ENCODE results near the gene MBD4. TPM values are rescaled to one million over a fixed set of nuclear protein-coding genes. Genes with fewer than 3 reads are reported as not detected.
A peak's percentile ranks its signal among the peaks of the same experiment; 100 is the strongest.
"Not testable (repeated sequence)": the region's sequence is repeated elsewhere in the genome, so short reads cannot be mapped to it uniquely, and the experiment has no call there.

MBD4 gene
- 25.1 TPM for polyA plus RNA-seq (2013, experiment 1 of 2; ENCODE audit: insufficient read length)
- 14.1 TPM for polyA plus RNA-seq (2013, experiment 2 of 2; ENCODE audit: insufficient read length)

DNA sequence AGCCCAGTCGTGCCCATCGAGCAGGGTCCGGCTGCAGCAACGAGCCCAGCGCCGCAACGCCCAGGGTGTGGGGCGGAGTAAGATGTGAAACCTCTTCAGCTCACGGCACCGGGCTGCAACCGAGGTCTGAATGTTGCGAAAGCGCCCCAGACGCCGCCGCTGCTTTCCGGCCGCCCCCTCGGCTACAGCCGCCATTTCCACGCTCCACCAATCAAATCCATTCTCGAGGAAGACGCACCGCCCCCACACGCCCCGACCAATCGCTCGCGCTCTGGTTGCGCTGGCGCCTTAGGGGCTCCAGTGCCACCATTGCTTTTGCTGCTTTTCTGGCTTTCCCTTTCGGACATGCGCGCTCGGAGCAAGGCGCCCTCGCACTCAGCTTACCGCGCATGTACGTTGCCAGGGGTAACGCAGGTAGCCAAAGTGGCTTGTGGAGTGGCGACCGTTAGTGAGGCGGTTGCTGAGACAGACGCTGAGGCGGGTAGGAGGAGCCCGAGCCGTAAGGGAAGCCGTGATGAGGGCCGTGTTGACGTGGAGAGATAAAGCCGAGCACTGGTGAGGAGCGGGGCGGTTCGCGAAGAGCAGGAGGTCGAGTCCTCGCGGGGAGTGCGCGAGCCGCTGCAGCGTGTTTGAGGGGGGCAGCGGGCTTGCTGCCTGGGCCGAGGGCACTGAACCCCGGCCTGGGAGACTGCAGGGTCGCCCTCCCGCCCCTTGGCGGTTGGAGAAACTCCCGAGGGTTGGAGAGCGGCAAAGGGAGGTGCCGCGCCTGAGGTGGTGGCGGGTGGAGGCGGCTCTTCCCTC is at the start of gene MBD4, which contains the start of gene IFT122:
Gene MBD4, minus strand, starts transcription at position 132 of the 801 bp plus-strand sequence. Its CDS starts 115 bp downstream, at position 17.
Gene IFT122, plus strand, starts transcription at position 408 of the 801 bp plus-strand sequence. Its CDS starts 107 bp downstream, at position 515.
- peak; percentile 100 for DNase-seq

GRCh38 chr3:129489258-129489657 is 49.5 kb upstream of the MBD4 start:
- DNase-seq, result not testable (repeated sequence)

- DNase-seq, result not testable (repeated sequence)
Observed at GRCh38 chr3:129487868-129488335, 48.2 kb upstream of the MBD4 start.

DNA sequence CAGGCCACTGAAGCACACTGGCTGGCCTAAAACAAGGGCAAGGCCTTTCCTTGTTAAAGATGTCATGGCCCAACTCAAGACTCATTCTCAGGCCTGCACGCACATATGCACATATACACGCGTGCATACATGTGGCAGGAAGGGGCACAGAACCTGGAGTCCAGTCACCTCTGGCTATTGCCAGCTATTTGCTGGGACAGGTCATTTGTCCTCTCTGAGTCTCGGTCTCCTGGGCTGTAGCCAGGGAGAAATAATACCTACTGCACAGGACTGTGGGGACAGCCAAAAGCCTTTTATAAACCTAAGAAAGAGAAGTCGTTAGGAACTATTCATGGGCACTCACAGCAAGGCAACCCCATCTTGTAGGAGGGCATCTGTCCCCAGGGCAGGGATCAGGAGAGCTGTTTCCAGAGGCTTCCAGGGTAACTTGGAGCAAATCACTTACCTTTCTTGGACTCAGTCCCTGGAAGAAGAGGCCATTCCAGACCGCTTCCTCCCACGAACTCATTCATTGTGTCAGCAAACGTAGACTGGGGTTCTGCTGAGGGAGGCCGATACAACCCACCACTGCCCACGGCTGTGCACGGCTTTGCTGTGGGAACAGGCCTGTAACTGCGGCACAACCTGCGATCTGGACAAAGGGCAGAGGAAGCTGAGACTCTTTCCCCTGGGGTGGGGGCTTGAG is 47.6 kb upstream of the MBD4 start:
- no peak for DNase-seq

- no peak for DNase-seq
Observed at GRCh38 chr3:129486664-129487035, 46.9 kb upstream of the MBD4 start.

GRCh38 chr3:129485721-129486663 is 46.2 kb upstream of the MBD4 start:
- DNase-seq, result peak; percentile 78

DNA sequence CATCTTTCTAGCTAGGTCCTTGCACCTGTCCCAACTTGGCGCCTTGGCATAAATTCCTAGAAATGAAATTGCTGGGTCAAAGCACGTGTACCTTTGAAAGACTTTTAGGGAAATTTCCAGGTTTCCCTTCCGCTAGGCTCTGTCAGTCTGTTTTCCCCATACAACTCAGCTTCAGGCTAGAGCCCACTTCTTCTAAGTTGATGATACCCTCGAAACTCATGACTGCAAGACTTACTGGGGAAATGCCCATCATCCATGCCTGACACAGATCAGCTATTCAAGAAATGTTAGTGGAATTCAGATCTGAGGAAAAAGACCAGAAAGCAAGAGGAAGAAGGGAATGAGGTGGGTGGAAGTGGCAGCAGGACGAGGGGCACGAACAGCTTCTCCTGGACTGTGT is 45.4 kb upstream of the MBD4 start:
- not testable (repeated sequence) for DNase-seq

GRCh38 chr3:129483870-129484269 is 44.1 kb upstream of the MBD4 start:
- no peak for DNase-seq

DNA sequence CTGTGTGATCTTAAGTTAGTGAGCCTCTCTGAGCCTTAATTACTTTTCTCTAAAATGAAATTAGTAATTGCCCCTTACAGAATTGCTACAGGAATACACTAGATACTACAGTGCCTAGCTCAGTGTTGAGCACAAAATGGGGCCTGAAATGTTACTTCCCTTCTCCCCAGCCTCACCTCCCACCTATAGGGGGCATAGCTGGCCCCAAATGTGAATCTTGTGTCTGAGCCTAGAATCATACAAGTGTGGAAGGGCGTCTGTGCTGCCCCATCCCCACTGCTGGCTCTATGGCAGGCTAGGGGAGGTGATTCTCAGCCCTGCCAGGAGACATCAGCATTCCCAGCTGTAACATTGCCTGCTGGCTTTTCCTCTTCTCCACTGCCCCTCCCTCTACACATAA is 43.0 kb upstream of the MBD4 start:
- DNase-seq, result no peak

- no peak for DNase-seq
Observed at GRCh38 chr3:129481766-129482332, 42.1 kb upstream of the MBD4 start.

GRCh38 chr3:129481225-129481765 is 41.5 kb upstream of the MBD4 start:
- not testable (repeated sequence) for DNase-seq

- no peak for DNase-seq
Observed at GRCh38 chr3:129476586-129476985, 36.8 kb upstream of the MBD4 start.

DNA sequence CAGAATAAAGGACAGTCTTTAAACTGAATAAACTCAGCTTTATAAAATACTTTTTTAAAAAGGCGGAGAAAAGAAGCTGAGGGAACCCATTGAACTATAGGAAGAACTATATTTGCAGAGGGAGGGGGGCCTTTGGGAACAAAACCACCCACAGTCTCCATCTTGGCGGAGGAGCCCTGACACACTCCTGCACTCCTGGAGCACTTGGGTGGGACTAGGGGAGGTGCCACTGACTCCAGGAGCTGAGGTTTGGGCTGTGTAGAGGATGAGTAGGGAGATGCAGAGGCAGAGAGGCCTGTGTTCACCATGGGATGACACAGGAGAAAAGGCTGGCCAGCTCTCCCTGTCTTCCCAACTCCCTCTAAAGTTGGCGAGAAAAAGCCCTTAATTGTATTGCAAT is 36.1 kb upstream of the MBD4 start:
- no peak for DNase-seq

DNA sequence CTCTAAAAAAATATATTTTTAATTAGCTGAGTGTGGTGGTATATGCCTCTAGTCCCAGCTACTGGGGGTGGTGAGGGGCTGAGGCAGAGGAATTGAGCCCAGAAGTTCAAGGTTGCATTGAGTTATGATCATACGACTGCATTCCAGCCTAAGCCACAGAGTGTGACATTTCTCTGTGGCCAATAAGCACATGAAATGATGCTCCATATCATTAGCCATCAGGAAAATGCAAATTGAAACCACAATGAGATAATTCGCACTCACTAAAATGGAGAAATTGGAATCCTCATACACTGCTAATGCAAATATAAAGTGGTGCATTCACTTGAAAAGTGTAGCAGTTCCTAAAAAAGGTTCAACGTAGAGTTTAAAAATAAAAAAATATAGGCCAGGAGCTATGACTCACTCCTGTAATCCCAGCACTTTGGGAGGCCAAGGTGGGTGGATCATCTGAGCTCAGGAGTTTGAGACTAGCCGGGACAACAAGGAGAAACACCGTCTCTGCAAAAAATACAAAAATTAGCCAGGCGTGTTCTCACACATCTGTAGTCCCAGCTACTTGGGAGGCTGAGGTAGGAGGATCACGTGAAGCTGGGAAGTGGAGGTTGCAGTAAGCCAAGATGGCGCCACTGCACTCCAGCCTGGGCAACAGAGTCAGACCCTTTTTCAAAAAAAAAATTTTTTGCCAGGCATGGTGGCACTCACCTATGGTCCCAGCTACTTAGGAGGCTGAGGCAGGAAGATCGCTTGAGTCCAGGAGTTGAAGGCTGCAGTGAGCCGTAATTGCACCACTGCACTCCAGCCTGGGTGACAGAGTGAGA is 35.4 kb upstream of the MBD4 start:
- no peak for DNase-seq

DNA sequence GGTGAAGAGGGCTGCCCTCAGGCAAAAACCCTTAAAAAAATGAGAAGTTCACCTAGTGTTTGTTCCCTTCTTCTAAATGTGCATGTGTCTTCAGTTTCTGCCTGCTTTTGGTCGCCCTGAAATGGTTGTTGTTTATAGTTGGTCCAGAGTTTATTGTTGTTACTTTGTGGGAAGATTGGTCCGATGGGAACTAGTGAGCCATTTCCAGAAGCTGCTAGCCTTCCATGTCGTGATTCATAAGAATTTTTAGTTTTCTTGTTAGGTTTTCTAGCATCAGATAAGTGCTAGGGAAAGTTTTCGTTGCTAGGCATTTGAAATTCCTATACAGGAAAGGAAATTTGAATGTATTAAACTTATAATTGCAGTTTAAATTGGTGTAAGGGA is 34.0 kb upstream of the MBD4 start:
- no peak for DNase-seq

DNA sequence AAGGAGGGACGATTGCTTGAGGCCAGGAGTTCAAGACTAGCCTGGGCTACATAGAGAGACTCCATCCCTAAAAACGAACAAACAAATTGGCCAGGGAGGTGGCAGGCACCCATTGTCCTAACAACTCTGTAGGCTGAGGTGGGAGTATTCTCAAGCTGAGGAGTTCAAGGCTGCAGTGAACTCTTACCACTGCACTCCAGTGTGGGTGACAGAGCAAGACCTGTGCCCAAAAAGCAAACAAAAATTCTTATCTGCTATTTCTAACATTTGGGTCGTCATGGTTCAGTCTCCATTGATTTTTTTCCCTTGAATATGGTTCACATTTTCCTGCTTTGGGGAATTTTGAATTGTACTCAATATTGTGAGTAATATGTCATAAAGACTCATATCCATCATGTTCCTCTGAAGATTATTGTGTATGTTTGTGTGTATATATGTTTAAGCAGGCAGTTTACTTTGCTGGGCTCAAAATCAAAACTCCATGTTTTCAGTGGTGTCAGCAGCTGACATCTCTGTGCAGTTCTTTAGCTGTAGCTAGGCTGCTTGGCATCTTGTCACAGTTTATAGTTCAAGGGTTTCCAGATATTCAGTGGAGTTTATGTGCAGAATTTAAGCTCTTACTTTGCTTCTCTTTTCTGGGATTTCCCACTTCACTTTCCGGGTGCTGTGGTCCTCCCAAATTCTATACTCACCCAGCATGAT is 33.5 kb upstream of the MBD4 start:
- DNase-seq, result no peak

- no peak for DNase-seq
Observed at GRCh38 chr3:129470861-129471260, 31.1 kb upstream of the MBD4 start.

- DNase-seq, result no peak
Observed at GRCh38 chr3:129469026-129469425, 29.3 kb upstream of the MBD4 start.

GRCh38 chr3:129467932-129468331 is 28.2 kb upstream of the MBD4 start:
- no peak for DNase-seq

GRCh38 chr3:129463716-129464115 is 24.0 kb upstream of the MBD4 start:
- DNase-seq, result no peak
